ENCODE data around the gene WDR59. TPM values are rescaled to one million over a fixed set of nuclear protein-coding genes. Genes with fewer than 3 reads are reported as not detected.
"Not testable (repeated sequence)": the region's sequence is repeated elsewhere in the genome, so short reads cannot be mapped to it uniquely, and the experiment has no call there.

Gene WDR59
- total RNA-seq, 2 experiments from 2014 or later = 63.5 to 65.7 TPM

DNA sequence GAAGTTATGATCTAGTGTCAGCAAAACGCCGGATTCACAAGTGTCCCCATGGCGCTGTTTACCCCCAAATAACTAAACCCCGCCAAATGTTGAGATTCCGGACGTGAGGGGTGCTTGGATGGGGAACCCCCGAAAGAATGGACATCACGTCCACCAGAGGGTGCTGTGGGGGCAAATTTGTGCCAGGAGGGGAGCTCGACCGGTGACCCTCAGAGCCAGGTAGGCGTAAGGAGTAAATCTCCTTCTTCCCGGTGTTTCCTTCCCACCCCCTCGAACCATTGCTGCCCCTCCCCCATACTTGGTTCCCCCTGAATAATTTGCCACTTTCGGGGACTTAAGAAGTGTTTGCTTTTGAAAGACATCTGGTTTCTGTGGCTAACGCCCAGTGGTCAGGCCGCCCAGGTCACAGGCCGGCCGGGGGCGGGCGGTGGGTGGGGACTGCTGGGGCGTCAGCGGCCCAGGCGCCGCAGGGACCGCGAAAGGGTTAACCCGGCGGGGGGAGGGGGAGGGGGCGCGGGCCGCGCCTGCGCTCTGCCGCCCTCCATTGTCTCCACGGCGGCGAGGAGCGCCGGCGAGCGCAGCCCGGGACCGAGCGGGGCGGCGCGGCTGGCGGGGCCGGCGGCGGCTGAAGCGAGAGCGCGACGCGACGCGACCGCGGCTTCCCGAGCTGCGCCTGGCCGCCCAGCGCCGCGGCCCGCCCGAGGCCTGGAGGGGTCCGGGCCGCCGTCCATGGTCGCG lies 13.7 kb upstream of the WDR59 start, which contains the start of gene ZNRF1:
ZNRF1 (plus strand) TSS at position 544 of the 738 bp plus-strand sequence. CDS start 648 bp downstream, outside the sequence.
- Mint-ChIP-seq H3K27me3 (no peaks in the 10 kb centered on the region), H3K9me3 (no peaks in the 10 kb centered on the region), H3K27ac (peak within 1 kb of the TSS; percentile 84), H3K36me3 (peaks cover 6% of the 10 kb centered on the region), H3K4me1 (ENCODE audit: low read depth) (peaks cover 32% of the 10 kb centered on the region), H3K4me3 (peak within 1 kb of the TSS; percentile 88)
- POLR2A ChIA-PET = interaction anchor here (0.6 to 2.7 kb wide), 6 partner anchors 13 to 111 kb away, joined by 3 to 35 read pairs (median 8); partner anchors contain the start of gene WDR59
- CTCF ChIA-PET = interaction anchor here (0.6 to 9.3 kb wide), 23 partner anchors 9 to 235 kb away, joined by 3 to 222 read pairs (median 5); partner anchors contain the start of genes LDHD and WDR59
- peak; percentile 90 for DNase-seq
- intact Hi-C loops (cut with micrococcal nuclease) = loop anchor here (1.0 kb wide), 3 partner anchors 13 to 113 kb away; partner anchors contain the start of gene WDR59

DNA sequence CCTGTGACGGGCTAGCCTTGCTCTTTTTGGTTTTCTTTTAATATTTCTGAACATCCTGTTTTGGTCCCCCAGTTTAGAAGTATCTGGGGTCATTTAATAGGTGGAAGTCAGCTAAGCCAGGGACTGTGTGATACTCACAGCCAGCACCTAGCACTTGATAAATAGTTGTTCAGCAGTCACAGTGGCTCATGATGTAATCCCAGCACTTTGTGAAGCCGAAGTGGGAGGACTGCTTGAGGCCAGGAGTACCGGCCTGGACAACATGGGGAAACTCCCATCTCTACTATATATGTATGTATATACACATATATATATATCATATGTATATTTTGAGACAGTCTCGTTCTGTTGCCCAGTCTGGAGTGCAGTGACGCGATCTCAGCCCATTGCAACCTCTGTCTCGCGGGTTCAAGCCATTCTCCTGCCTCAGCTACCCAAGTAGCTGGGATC lies 12.1 kb upstream of the WDR59 start:
- intact Hi-C loops (cut with micrococcal nuclease) = no loop called here
- H3K4me3 Mint-ChIP-seq = no peak overlapping the region
- H3K27ac Mint-ChIP-seq = no peak overlapping the region
- peaks cover 4% of the 10 kb centered on the region for H3K36me3 Mint-ChIP-seq
- peaks cover 18% of the 10 kb centered on the region for H3K4me1 Mint-ChIP-seq (ENCODE audit: low read depth)
- no peaks in the 10 kb centered on the region for H3K27me3 Mint-ChIP-seq
- no peak for DNase-seq
- POLR2A ChIA-PET = interaction anchor here (1.1 to 1.7 kb wide), 3 partner anchors 12 to 114 kb away, joined by 3 to 9 read pairs (median 3); partner anchors contain the start of gene WDR59
- CTCF ChIA-PET = interaction anchor here (0.6 to 9.3 kb wide), 5 partner anchors 12 to 224 kb away, joined by 3 to 222 read pairs (median 20); partner anchors contain the start of gene WDR59
- H3K9me3 Mint-ChIP-seq = no peaks in the 10 kb centered on the region

DNA sequence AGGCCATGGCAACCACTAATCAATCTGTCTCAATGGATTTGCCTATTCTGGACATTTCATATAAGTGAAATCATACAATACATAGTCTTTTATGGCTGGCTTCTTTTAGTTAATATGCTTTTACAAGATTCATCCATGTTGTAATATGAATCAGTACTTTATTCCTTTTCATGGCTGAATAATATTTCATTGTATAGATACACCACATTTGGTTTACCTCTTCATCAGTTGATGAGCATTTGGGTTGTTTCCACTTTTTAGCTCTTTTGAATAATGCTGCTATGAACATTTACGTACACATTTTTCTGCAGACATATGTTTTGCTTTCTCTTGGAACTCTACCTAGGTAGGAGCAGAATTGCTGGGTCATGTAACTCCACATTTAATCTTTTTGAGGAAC lies 11.1 kb upstream of the WDR59 start:
- H3K27me3 Mint-ChIP-seq = no peaks in the 10 kb centered on the region
- ChIA-PET CTCF (interaction anchor here (1.4 to 9.3 kb wide), 2 partner anchors 115 to 203 kb away, joined by 3 to 222 read pairs; no protein-coding TSS in a partner anchor), POLR2A (interaction anchor here (0.8 to 1.4 kb wide), 3 partner anchors 103 to 115 kb away, joined by 3 read pairs; no protein-coding TSS in a partner anchor)
- peaks cover 3% of the 10 kb centered on the region for H3K36me3 Mint-ChIP-seq
- intact Hi-C loops (cut with micrococcal nuclease) = no loop called here
- DNase-seq = no peak
- H3K4me1 Mint-ChIP-seq (ENCODE audit: low read depth) = peaks cover 11% of the 10 kb centered on the region
- no peaks in the 10 kb centered on the region for H3K9me3 Mint-ChIP-seq
- no peak overlapping the region for H3K27ac Mint-ChIP-seq
- H3K4me3 Mint-ChIP-seq = no peak overlapping the region

DNA sequence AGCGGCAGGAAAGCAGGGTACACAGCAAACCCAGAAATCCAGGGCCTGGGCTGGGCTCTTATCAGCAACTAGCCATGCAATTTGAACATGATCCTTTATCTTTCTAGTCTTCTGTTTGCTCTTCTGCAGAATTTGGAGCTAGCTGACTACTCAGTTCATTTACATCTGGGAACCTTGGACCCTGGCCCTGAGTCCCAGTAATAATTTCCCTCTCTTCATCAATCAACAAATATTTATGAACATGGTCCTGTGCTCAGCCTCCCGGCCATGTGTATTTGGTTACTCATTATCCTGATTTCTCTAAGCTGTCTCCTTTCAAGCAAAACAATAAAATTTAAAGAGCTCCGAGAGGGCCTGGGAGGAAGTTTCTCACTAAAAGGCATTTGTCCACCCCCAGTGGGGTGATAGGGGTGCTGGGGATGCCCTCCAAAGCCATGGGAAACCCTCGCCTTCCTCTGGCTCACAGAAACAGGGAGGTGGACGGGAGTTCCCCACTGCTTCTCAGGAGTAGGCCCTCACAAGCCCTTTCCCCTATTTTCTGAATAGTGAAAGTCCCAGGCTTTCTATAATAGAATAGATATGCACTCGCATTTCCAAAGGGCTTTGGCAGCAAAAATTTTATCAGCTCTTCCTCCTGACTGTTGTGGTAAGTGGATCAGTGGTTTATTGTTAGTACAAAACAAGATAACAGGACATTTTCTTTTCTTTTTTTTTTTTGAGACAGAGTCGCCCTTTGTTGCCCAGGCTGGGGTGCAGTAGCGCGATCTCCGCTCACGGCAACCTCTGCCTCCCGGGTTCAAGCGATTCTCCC lies 6.9 kb upstream of the WDR59 start:
- H3K4me1 Mint-ChIP-seq (ENCODE audit: low read depth) = no peaks in the 10 kb centered on the region
- DNase-seq = no peak
- H3K27me3 Mint-ChIP-seq = no peaks in the 10 kb centered on the region
- H3K9me3 Mint-ChIP-seq = no peaks in the 10 kb centered on the region
- no peak overlapping the region for H3K27ac Mint-ChIP-seq
- intact Hi-C loops (cut with micrococcal nuclease) = no loop called here
- H3K4me3 Mint-ChIP-seq = no peak overlapping the region
- ChIA-PET CTCF (interaction anchor here (9.3 kb wide), 1 partner anchor 119 kb away, joined by 222 read pairs; no protein-coding TSS in a partner anchor), POLR2A (interaction anchor here (1.5 kb wide), 1 partner anchor 9 kb away, joined by 4 read pairs; no protein-coding TSS in a partner anchor)
- H3K36me3 Mint-ChIP-seq = no peaks in the 10 kb centered on the region

DNA sequence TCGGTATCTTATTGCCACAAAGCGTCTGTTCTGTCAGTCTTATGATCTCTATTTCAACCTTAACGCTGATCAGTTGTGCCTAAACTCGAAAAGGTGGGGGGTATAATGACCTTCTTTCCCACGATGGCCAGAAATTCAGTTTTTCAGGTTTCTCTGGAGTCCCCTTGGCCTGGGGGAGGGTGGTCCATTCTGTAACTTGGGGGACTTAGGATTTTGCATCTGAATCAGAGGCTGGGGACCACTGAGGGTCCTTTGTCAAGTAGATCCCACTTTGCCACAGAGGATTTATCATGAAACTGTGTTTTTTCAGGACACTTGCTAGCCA lies 6.3 kb upstream of the WDR59 start:
- Mint-ChIP-seq H3K27me3 (no peaks in the 10 kb centered on the region), H3K9me3 (no peaks in the 10 kb centered on the region), H3K36me3 (no peaks in the 10 kb centered on the region), H3K4me3 (no peak overlapping the region), H3K27ac (no peak overlapping the region), H3K4me1 (ENCODE audit: low read depth) (no peaks in the 10 kb centered on the region)
- POLR2A ChIA-PET = no interaction called here
- DNase-seq = no peak
- CTCF ChIA-PET = interaction anchor here (9.3 kb wide), 1 partner anchor 120 kb away, joined by 222 read pairs; no protein-coding TSS in a partner anchor
- intact Hi-C loops (cut with micrococcal nuclease) = no loop called here

DNA sequence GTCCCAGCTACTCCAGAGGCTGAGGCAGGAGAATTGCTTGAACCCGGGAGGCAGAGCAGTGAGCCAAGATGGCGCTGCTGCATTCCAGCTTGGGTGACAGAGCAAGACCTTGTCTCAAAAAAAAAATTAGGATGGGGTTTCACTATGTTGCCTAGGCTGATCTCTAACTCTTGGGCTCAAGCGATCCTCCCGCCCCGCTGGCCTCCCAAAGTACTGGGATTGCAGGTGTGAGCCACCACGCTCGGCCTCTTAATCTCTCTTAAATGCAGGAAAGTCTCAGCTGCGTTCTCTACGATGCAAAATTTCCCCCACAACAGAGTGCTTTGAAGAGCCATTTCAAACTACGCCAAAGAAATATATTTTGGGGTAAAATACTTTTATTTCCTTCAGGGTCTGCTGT lies 5.9 kb upstream of the WDR59 start:
- H3K4me3 Mint-ChIP-seq = no peak overlapping the region
- no peaks in the 10 kb centered on the region for H3K4me1 Mint-ChIP-seq (ENCODE audit: low read depth)
- intact Hi-C loops (cut with micrococcal nuclease) = no loop called here
- CTCF ChIA-PET = no interaction called here
- H3K27me3 Mint-ChIP-seq = no peaks in the 10 kb centered on the region
- no peaks in the 10 kb centered on the region for H3K36me3 Mint-ChIP-seq
- POLR2A ChIA-PET = no interaction called here
- H3K9me3 Mint-ChIP-seq = no peaks in the 10 kb centered on the region
- DNase-seq = no peak
- H3K27ac Mint-ChIP-seq = no peak overlapping the region

DNA sequence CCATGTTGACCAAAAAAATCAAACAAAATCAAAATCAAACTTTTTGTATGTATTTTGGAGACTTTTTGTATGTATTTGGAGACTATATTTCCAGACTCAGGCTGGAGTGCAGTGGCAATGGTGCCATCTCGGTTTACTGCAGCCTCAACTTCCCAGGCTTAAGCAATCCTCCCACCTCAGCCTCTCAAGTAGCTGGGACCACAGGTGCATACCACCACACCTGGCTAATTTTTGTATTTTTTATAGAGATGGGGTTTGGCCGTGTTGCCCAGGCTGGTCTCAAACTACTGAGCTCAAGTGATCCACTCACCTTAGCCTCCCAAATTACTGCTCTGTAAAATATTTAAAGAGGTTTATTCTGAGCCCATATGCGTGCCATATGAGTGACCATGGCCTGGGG lies 4.9 kb upstream of the WDR59 start:
- POLR2A ChIA-PET; H3K27ac Mint-ChIP-seq; H3K4me1 Mint-ChIP-seq (ENCODE audit: low read depth); H3K9me3 Mint-ChIP-seq; DNase-seq; H3K27me3 Mint-ChIP-seq; H3K4me3 Mint-ChIP-seq; H3K36me3 Mint-ChIP-seq: not testable (repeated sequence)
- CTCF ChIA-PET = interaction anchor here (7.5 kb wide), 1 partner anchor 120 kb away, joined by 70 read pairs; no protein-coding TSS in a partner anchor
- intact Hi-C loops (cut with micrococcal nuclease) = loop anchor here (10.0 kb wide), 1 partner anchor 285 kb away; the partner anchor contains the start of gene MLKL

DNA sequence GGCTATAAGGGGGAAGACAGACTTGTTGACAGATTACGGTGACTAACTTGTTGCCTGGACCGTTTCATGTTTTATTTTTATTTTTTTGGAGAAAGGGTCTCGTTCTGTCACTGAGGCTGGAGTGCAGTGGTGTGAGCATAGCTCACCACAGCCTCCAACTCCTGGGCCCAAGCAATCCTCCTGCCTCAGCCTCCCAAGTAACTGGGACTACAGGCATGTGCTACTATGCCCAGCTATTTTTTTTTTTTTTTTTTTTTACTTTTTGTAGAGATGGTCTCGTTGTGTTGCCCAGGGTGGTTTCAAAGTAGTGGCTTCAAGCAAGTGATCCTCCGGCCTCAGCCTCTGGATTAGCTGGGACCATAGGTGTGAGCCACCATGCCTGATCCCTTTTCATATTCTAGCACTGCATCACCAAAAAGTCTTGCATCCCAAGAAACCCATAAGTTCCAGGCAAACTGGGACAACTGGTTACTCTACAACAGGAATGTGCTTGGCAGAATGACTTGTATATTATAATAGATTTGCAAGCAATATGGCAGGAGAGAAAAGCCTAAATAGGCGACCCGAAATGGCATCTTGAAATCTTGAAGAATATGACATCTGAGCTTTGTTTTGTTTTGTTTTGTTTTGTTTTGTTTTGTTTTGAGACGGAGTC lies 2.2 kb upstream of the WDR59 start:
- CTCF ChIA-PET = interaction anchor here (3.2 to 7.5 kb wide), 2 partner anchors 11 to 123 kb away, joined by 21 to 70 read pairs; partner anchors contain the start of gene ZNRF1
- Mint-ChIP-seq H3K36me3 (peaks cover 2% of the 10 kb centered on the region), H3K27me3 (no peaks in the 10 kb centered on the region), H3K27ac (no peak overlapping the region), H3K9me3 (no peaks in the 10 kb centered on the region), H3K4me1 (ENCODE audit: low read depth) (peaks cover 19% of the 10 kb centered on the region), H3K4me3 (no peak overlapping the region)
- DNase-seq = no peak
- POLR2A ChIA-PET = no interaction called here
- intact Hi-C loops (cut with micrococcal nuclease) = loop anchor here (10.0 kb wide), 1 partner anchor 282 kb away; the partner anchor contains the start of gene MLKL

DNA sequence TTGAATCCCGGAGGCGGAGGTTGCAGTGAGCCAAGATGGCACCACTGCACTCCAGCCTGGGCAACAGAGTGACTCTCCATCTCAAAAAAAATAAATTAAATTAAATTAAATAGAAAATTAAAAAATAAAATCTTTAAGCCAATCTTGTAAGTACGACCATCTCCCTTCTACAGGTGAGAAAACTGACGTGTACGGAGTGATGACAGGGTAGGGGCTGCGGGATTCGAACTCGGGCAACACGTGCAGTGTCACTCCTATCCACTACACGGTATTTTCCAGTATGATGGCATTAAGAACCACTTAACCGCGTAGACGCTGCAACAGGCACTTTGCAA lies 762 bp downstream of the WDR59 start:
- Mint-ChIP-seq H3K27me3 (no peaks in the 10 kb centered on the region), H3K4me1 (ENCODE audit: low read depth) (peaks cover 19% of the 10 kb centered on the region), H3K9me3 (no peaks in the 10 kb centered on the region), H3K36me3 (peaks cover 2% of the 10 kb centered on the region), H3K27ac (peak overlapping the region; percentile 70), H3K4me3 (peak overlapping the region; percentile 86)
- DNase-seq = no peak
- intact Hi-C loops (cut with micrococcal nuclease) = loop anchor here (10.0 kb wide), 1 partner anchor 279 kb away; the partner anchor contains the start of gene MLKL
- ChIA-PET CTCF (interaction anchor here (1.1 to 7.5 kb wide), 6 partner anchors 14 to 533 kb away, joined by 3 to 70 read pairs (median 6); partner anchors contain the start of gene ZNRF1), POLR2A (interaction anchor here (1.4 to 1.9 kb wide), 3 partner anchors 14 to 126 kb away, joined by 9 to 23 read pairs (median 11); partner anchors contain the start of gene ZNRF1)

DNA sequence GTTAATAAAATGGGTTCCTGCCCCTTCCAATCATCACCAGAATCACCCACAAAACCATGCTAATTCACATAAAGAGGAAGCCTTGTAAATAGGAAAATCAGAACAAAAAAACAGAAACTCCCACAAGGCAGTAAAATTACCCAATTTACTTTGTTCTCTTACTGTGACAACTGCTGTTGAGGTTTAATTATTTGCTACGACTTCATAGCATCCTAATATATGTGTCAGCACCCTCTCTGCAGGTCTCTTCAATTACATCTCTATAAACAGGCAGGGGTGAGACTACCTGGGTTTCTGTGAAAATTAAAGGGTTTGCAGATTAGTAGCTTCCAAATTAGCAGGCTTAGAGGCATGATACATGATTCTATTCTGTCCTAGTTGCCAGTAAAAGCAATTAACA lies 2.7 kb downstream of the WDR59 start:
- Mint-ChIP-seq H3K36me3 (peaks cover 8% of the 10 kb centered on the region), H3K4me3 (no peak overlapping the region), H3K27me3 (no peaks in the 10 kb centered on the region), H3K9me3 (no peaks in the 10 kb centered on the region), H3K27ac (no peak overlapping the region), H3K4me1 (ENCODE audit: low read depth) (peaks cover 19% of the 10 kb centered on the region)
- ChIA-PET CTCF (no interaction called here), POLR2A (no interaction called here)
- no peak for DNase-seq
- intact Hi-C loops (cut with micrococcal nuclease) = loop anchor here (10.0 kb wide), 1 partner anchor 277 kb away; the partner anchor contains the start of gene MLKL

DNA sequence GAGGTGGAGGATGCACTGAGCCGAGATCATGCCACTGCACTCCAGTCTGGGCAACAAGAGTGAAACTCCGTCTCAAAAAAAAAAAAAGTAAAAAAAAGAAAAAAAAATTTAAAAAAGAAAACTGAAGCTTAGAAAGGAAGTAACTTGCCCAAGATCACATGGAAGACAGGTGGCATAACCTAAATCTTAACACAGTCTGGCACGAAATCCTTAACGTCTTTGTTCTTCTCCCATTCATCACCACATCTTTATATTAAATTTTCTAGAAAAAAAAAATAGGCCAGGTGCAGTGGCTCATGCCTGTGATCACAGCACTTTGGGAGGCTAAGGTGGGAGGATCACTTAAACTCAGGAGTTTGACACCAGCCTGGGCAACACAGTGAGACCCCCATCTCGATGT lies 9.3 kb downstream of the WDR59 start:
- Mint-ChIP-seq H3K27me3 (no peaks in the 10 kb centered on the region), H3K4me3 (no peak overlapping the region), H3K27ac (no peak overlapping the region), H3K4me1 (ENCODE audit: low read depth) (no peaks in the 10 kb centered on the region), H3K9me3 (no peaks in the 10 kb centered on the region), H3K36me3 (peaks cover 10% of the 10 kb centered on the region)
- intact Hi-C loops (cut with micrococcal nuclease) = no loop called here
- ChIA-PET CTCF (no interaction called here), POLR2A (no interaction called here)
- DNase-seq = no peak

Measured in activated CD4-positive, alpha-beta memory T cell treated with anti-CD3 and anti-CD28 coated beads for 36 hours (primary cell).